BE2C (cell line): Measurements from ENCODE around the gene STX2.
A peak's percentile ranks its signal among the peaks of the same experiment; 100 is the strongest.
"Not testable (repeated sequence)": the region's sequence is repeated elsewhere in the genome, so short reads cannot be mapped to it uniquely, and the experiment has no call there.

Experiments used
- DNase-seq: peaks from one replicate; pipeline ENCODE4 v3.0.0-alpha.2; 2020
- H3K27me3 ChIP-seq: fragments of 250-450 bp; sonication (Bioruptor Pico); 2 replicates; pipeline ENCODE4 v1.5.1; 2020; ENCODE audit warnings: mild to moderate bottlenecking
- H3K36me3 ChIP-seq: fragments of 250-450 bp; sonication (Bioruptor Pico); 2 replicates; pipeline ENCODE4 v1.5.1; 2020; ENCODE audit warnings: mild to moderate bottlenecking
- H3K4me1 ChIP-seq: fragments of 250-450 bp; sonication (Bioruptor Pico); 2 replicates; pipeline ENCODE4 v1.5.1; 2020
- H3K4me3 ChIP-seq: 2 replicates; pipeline ENCODE4 v1.5.1; 2011; ENCODE audit warnings: low read depth, low read length
- H3K9me3 ChIP-seq: fragments of 250-450 bp; sonication (Bioruptor Pico); 2 replicates; pipeline ENCODE4 v1.5.1; 2020
- CTCF ChIP-seq: IDR thresholded peaks from 2 replicates; pipeline ENCODE4 v1.5.1; 2012; ENCODE audit warnings: mild to moderate bottlenecking, low read depth, low read length

Gene STX2

GRCh38 chr12:130871286-130872178, 32.5 kb upstream of the STX2 start, which contains the start of gene RAN:
Gene RAN, plus strand, starts transcription at chr12:130872066. Its CDS starts 528 bp downstream, at chr12:130872594.
- peak; percentile 96 for DNase-seq
- peak within 1 kb of the TSS; percentile 100 for H3K4me3 ChIP-seq
- peaks cover 6% of the 10 kb centered on the region for H3K4me1 ChIP-seq
- no peak for TF ChIP-seq CTCF
- peaks cover 46% of the 10 kb centered on the region for H3K36me3 ChIP-seq
- H3K27me3 ChIP-seq = no peaks in the 10 kb centered on the region; the same call in 1 of the 2 replicates
- H3K9me3 ChIP-seq = peaks cover 2% of the 10 kb centered on the region; the same call in 1 of the 2 replicates

- peak; percentile 46 for TF ChIP-seq CTCF
- no peaks in the 10 kb centered on the region; the same call in 1 of the 2 replicates for H3K27me3 ChIP-seq
- no peak overlapping the region for H3K4me3 ChIP-seq
These were observed 31.6 kb upstream of the STX2 start for GRCh38 chr12:130870442-130871285.

GRCh38 chr12:130868412-130868811, 29.4 kb upstream of the STX2 start:
- Histone ChIP-seq H3K27me3 (no peaks in the 10 kb centered on the region; the same call in 1 of the 2 replicates), H3K36me3 (peaks cover 15% of the 10 kb centered on the region), H3K9me3 (peaks cover 2% of the 10 kb centered on the region; the same call in 1 of the 2 replicates), H3K4me1 (no peaks in the 10 kb centered on the region; the same call in 1 of the 2 replicates), H3K4me3 (no peak overlapping the region)
- TF ChIP-seq CTCF = no peak
- no peak for DNase-seq

More at GRCh38 chr12:130870442-130871285, 31.6 kb upstream of the STX2 start:
- H3K4me1 ChIP-seq = peaks cover 6% of the 10 kb centered on the region
- peaks cover 2% of the 10 kb centered on the region; the same call in 1 of the 2 replicates for H3K9me3 ChIP-seq
- H3K36me3 ChIP-seq = peaks cover 38% of the 10 kb centered on the region
- peak; percentile 42 for DNase-seq

GRCh38 chr12:130863298-130863697, 24.2 kb upstream of the STX2 start:
- Histone ChIP-seq H3K27me3 (no peaks in the 10 kb centered on the region), H3K4me3 (no peak overlapping the region), H3K4me1 (no peaks in the 10 kb centered on the region), H3K36me3 (no peaks in the 10 kb centered on the region), H3K9me3 (no peaks in the 10 kb centered on the region)
- DNase-seq = no peak
- TF ChIP-seq CTCF = 0 out of 2 replicates have a peak, but pooled peaks have one; percentile 5

GRCh38 chr12:130862771-130863170, 23.7 kb upstream of the STX2 start:
- H3K36me3 ChIP-seq, H3K27me3 ChIP-seq, H3K4me1 ChIP-seq, H3K9me3 ChIP-seq, DNase-seq, H3K4me3 ChIP-seq: not testable (repeated sequence)

GRCh38 chr12:130862161-130862560, 23.1 kb upstream of the STX2 start:
- TF ChIP-seq CTCF = no peak
- H3K9me3 ChIP-seq = no peaks in the 10 kb centered on the region
- H3K4me1 ChIP-seq = no peaks in the 10 kb centered on the region
- H3K27me3 ChIP-seq = no peaks in the 10 kb centered on the region
- DNase-seq = no peak
- no peaks in the 10 kb centered on the region for H3K36me3 ChIP-seq
- H3K4me3 ChIP-seq = no peak overlapping the region
